MCF 10A (cell line): ENCODE data around the gene CMTM1. TPM values are rescaled to one million over a fixed set of nuclear protein-coding genes. Genes with fewer than 3 reads are reported as not detected.

ENCODE experiments used
- BruUV-seq: library from RNA; stranded (reverse); fragments of 400-500 nt; replicated peaks from 2 replicates; lab custom pipeline; 2021; lab: Mats Ljungman, UMichigan
- CTCF ChIA-PET: fragments of 300-600 bp; sonication (Branson Sonifier 250); formaldehyde crosslinking; extraction: SDS; loops from one replicate; lab custom pipeline; 2021; ENCODE audit warnings: antibody characterized with exemption, inconsistent platforms; lab: Yijun Ruan, JAX
- POLR2A ChIA-PET: fragments of 300-600, 350-650 bp; sonication (Branson Sonifier 250); formaldehyde crosslinking; extraction: SDS; loops from one replicate; lab custom pipeline; 2020; ENCODE audit warnings: antibody characterized with exemption, inconsistent platforms; lab: Yijun Ruan, JAX
- DNase-seq: peaks from one replicate; pipeline ENCODE4 v3.0.0-alpha.2; 2018; ENCODE audit not compliant: unreplicated experiment
- H3K27ac Mint-ChIP-seq: one replicate; pipeline ENCODE4 v1.8.0; 2022; ENCODE audit warnings: mild to moderate bottlenecking, low read depth, mixed read lengths; ENCODE audit not compliant: unreplicated experiment
- H3K27me3 Mint-ChIP-seq: one replicate; pipeline ENCODE4 v1.8.0; 2022; ENCODE audit warnings: mixed read lengths; ENCODE audit not compliant: insufficient read depth, unreplicated experiment
- H3K36me3 Mint-ChIP-seq: one replicate; pipeline ENCODE4 v1.8.0; 2022; ENCODE audit warnings: mild to moderate bottlenecking, moderate library complexity, mixed read lengths; ENCODE audit not compliant: insufficient read depth, unreplicated experiment
- H3K4me1 Mint-ChIP-seq: one replicate; pipeline ENCODE4 v1.8.0; 2022; ENCODE audit warnings: mixed read lengths; ENCODE audit not compliant: insufficient read depth, unreplicated experiment
- H3K4me3 Mint-ChIP-seq: one replicate; pipeline ENCODE4 v1.8.0; 2022; ENCODE audit warnings: mild to moderate bottlenecking, moderate library complexity, mixed read lengths; ENCODE audit not compliant: unreplicated experiment
- H3K9me3 Mint-ChIP-seq: one replicate; pipeline ENCODE4 v1.8.0; 2022; ENCODE audit warnings: mixed read lengths; ENCODE audit not compliant: unreplicated experiment
- intact Hi-C: fragments of 100-400 bp; cut with micrococcal nuclease; formaldehyde crosslinking; loops from 2 replicates; pipeline ENCODE4 v1.14.1; 2022
- total RNA-seq: library from RNA; stranded (reverse); gene quantifications from 2 replicates; pipeline ENCODE4 v1.2.3, GENCODE V29; 2022
- TF ChIP-seq, protein P1 (sequence below): fragments of 200-600 bp; IDR thresholded peaks from one replicate; pipeline ENCODE4 v1.8.0; 2022; ENCODE audit warnings: antibody characterized with exemption, mild to moderate bottlenecking; ENCODE audit not compliant: unreplicated experiment

The CMTM1 gene
- total RNA-seq, 1 experiment from 2014 or later, result 2.1 TPM

GRCh38 chr16:66580605-66581209 lies 14.5 kb downstream of the CMTM1 start:
- intact Hi-C loops, result no loop called here
- peaks cover 6% of the 10 kb centered on the region for H3K36me3 Mint-ChIP-seq
- POLR2A ChIA-PET, result interaction anchor here (0.7 to 3.7 kb wide), 8 partner anchors 10 to 173 kb away, joined by 3 to 23 read pairs (median 4); no protein-coding TSS in a partner anchor
- BruUV-seq, result no TSS peak
- H3K27ac Mint-ChIP-seq, result peak overlapping the region; percentile 32
- DNase-seq, result peak; percentile 85
- H3K27me3 Mint-ChIP-seq, result no peaks in the 10 kb centered on the region
- CTCF ChIA-PET, result interaction anchor here (0.5 to 4.0 kb wide), 12 partner anchors 10 to 287 kb away, joined by 3 to 19 read pairs (median 4); no protein-coding TSS in a partner anchor
- H3K4me1 Mint-ChIP-seq, result peaks cover 22% of the 10 kb centered on the region
- H3K4me3 Mint-ChIP-seq, result no peak overlapping the region
- H3K9me3 Mint-ChIP-seq, result no peaks in the 10 kb centered on the region
- TF ChIP-seq, protein P1, sequence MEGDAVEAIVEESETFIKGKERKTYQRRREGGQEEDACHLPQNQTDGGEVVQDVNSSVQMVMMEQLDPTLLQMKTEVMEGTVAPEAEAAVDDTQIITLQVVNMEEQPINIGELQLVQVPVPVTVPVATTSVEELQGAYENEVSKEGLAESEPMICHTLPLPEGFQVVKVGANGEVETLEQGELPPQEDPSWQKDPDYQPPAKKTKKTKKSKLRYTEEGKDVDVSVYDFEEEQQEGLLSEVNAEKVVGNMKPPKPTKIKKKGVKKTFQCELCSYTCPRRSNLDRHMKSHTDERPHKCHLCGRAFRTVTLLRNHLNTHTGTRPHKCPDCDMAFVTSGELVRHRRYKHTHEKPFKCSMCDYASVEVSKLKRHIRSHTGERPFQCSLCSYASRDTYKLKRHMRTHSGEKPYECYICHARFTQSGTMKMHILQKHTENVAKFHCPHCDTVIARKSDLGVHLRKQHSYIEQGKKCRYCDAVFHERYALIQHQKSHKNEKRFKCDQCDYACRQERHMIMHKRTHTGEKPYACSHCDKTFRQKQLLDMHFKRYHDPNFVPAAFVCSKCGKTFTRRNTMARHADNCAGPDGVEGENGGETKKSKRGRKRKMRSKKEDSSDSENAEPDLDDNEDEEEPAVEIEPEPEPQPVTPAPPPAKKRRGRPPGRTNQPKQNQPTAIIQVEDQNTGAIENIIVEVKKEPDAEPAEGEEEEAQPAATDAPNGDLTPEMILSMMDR, result no peak

GRCh38 chr16:66581246-66581952 lies 15.2 kb downstream of the CMTM1 start:
- TF ChIP-seq, protein P1, result no peak
- Mint-ChIP-seq H3K27ac (peak overlapping the region; percentile 32), H3K4me3 (no peak overlapping the region), H3K4me1 (peaks cover 22% of the 10 kb centered on the region), H3K9me3 (no peaks in the 10 kb centered on the region), H3K27me3 (no peaks in the 10 kb centered on the region), H3K36me3 (peaks cover 6% of the 10 kb centered on the region)
- ChIA-PET CTCF (interaction anchor here (0.5 to 4.0 kb wide), 9 partner anchors 9 to 223 kb away, joined by 3 to 19 read pairs (median 5); no protein-coding TSS in a partner anchor), POLR2A (interaction anchor here (0.7 to 3.7 kb wide), 7 partner anchors 11 to 173 kb away, joined by 3 to 23 read pairs (median 3); no protein-coding TSS in a partner anchor)
- intact Hi-C loops, result no loop called here
- peak; percentile 18 for DNase-seq
- BruUV-seq, result no TSS peak

- peaks cover 6% of the 10 kb centered on the region for H3K36me3 Mint-ChIP-seq
- no peak overlapping the region for H3K27ac Mint-ChIP-seq
- no peaks in the 10 kb centered on the region for H3K27me3 Mint-ChIP-seq
- no peaks in the 10 kb centered on the region for H3K9me3 Mint-ChIP-seq
- CTCF ChIA-PET, result interaction anchor here (0.5 to 1.1 kb wide), 4 partner anchors 10 to 112 kb away, joined by 3 to 5 read pairs (median 3); no protein-coding TSS in a partner anchor
- no TSS peak for BruUV-seq
- TF ChIP-seq, protein P1, result no peak
- peaks cover 13% of the 10 kb centered on the region for H3K4me1 Mint-ChIP-seq
- POLR2A ChIA-PET, result interaction anchor here (1.0 kb wide), 1 partner anchor 33 kb away, joined by 4 read pairs; the partner anchor contains the start of gene CKLF
- no peak for DNase-seq
- no peak overlapping the region for H3K4me3 Mint-ChIP-seq
- intact Hi-C loops, result no loop called here
Measured at GRCh38 chr16:66585481-66586239, 19.4 kb downstream of the CMTM1 start.
